HepG2 (cell line): ENCODE results near the gene MITF. TPM values are rescaled to one million over a fixed set of nuclear protein-coding genes. Genes with fewer than 3 reads are reported as not detected.
A peak's percentile ranks its signal among the peaks of the same experiment; 100 is the strongest.

Experiments used
- ATAC-seq: fragments of 200-7000 bp; cut with Tn5 transposase; 3 replicates; pipeline ENCODE4 v1.9.1; 2020; ENCODE audit warnings: mild to moderate bottlenecking, moderate library complexity
- Bru-seq: library from RNA; stranded (reverse); fragments of 400-500 nt; gene quantifications from one replicate; lab custom pipeline; 2021; lab: Mats Ljungman, UMichigan
- BruChase-seq, 2 experiments: library from RNA; stranded (reverse); fragments of 400-500 nt; gene quantifications; one replicate each; lab custom pipeline; 2021; lab: Mats Ljungman, UMichigan
- BruUV-seq: library from RNA; stranded (reverse); fragments of 400-500 nt; replicated peaks from 2 replicates; lab custom pipeline; 2021; lab: Mats Ljungman, UMichigan
- CTCF ChIA-PET: fragments of 300-600 bp; formaldehyde crosslinking; extraction: SDS; loops from one replicate; lab custom pipeline; 2021; ENCODE audit warnings: low total read pairs, inconsistent platforms, low intra/inter-chr PET ratio; lab: Yijun Ruan, JAX
- POLR2A ChIA-PET: fragments of 350-600 bp; sonication (Branson Sonifier 250); formaldehyde crosslinking; loops from one replicate; lab custom pipeline; 2020; ENCODE audit warnings: antibody characterized with exemption, inconsistent platforms; lab: Yijun Ruan, JAX
- DNase-seq: peaks from one replicate; pipeline ENCODE4 v3.0.0-alpha.2; 2015; ENCODE audit warnings: low spot score
- FAIRE-seq: peaks from 3 replicates; lab custom pipeline; 2011; peaks lifted over from hg19 to GRCh38; lab: Jason Lieb, UNC
- H2AFZ ChIP-seq: one replicate; pipeline ENCODE4 v1.6.1; 2011; ENCODE audit warnings: low read length, inconsistent platforms
- H3K27ac ChIP-seq: fragments of 300-600 bp; 3 replicates; pipeline ENCODE4 v1.8.0; 2011; ENCODE audit warnings: mixed run types, mild to moderate bottlenecking, mixed read lengths, low read length, inconsistent platforms; ENCODE audit not compliant: insufficient read depth; ENCODE audit errors: extremely low read length
- H3K27me3 ChIP-seq, 2 experiments: fragments of 200-600 bp in 1 of 2; 2 replicates in 1 of 2; 3 replicates in 1 of 2; pipeline versions ENCODE4 v1.6.0 to v1.8.0; 2011; ENCODE audit warnings: low read length in 2 of 2, mild to moderate bottlenecking in 2 of 2, moderate library complexity in 2 of 2, inconsistent platforms in 1 of 2; ENCODE audit not compliant: insufficient read depth in 2 of 2, control insufficient read depth in 1 of 2
- H3K36me3 ChIP-seq, 2 experiments: fragments of 200-600 bp in 1 of 2; replicated peaks in 1 of 2; 2 replicates in 1 of 2; 3 replicates in 1 of 2; pipeline versions ENCODE4 v1.5.1 to v1.8.0; 2011; ENCODE audit warnings: low read length in 2 of 2, inconsistent platforms in 1 of 2; ENCODE audit not compliant: insufficient read depth in 2 of 2, control insufficient read depth in 1 of 2
- H3K4me1 ChIP-seq: 2 replicates; pipeline ENCODE4 v1.5.1; 2012; ENCODE audit warnings: low read length, inconsistent platforms; ENCODE audit not compliant: insufficient read depth
- H3K4me2 ChIP-seq: 2 replicates; pipeline ENCODE4 v1.6.0; 2011; ENCODE audit warnings: low read depth, low read length, inconsistent platforms
- H3K4me3 ChIP-seq, 3 experiments: fragments of 200-600 bp in 1 of 3; sonication (generic), shearing (Covaris generic) in 1 of 3; replicated peaks in 1 of 3; 2 replicates each; pipeline ENCODE4 v1.5.1; 2011 to 2016; ENCODE audit warnings: low read length in 3 of 3, inconsistent platforms in 2 of 3, low read depth in 2 of 3, mild to moderate bottlenecking in 2 of 3, control low read depth in 1 of 3, mixed read lengths in 1 of 3; ENCODE audit not compliant: insufficient read depth in 1 of 3
- H3K79me2 ChIP-seq: one replicate; pipeline ENCODE4 v1.6.1; 2011; ENCODE audit warnings: low read length, inconsistent platforms; ENCODE audit not compliant: insufficient read depth
- H3K9ac ChIP-seq: 2 replicates; pipeline ENCODE4 v1.6.0; 2011; ENCODE audit warnings: mild to moderate bottlenecking, low read depth, low read length, inconsistent platforms; ENCODE audit not compliant: insufficient read depth
- H3K9me3 ChIP-seq: 2 replicates; pipeline ENCODE4 v1.5.1; 2012; ENCODE audit warnings: mild to moderate bottlenecking, low read length
- H4K20me1 ChIP-seq: 2 replicates; pipeline ENCODE4 v1.6.0; 2011; ENCODE audit warnings: inconsistent platforms, mild to moderate bottlenecking, low read length, moderate library complexity; ENCODE audit not compliant: insufficient read depth
- ARID5B ChIP-seq: IDR thresholded peaks from 2 replicates; pipeline ENCODE4 v1.4.0; 2020; ENCODE audit warnings: mild to moderate bottlenecking, missing genetic modification reagents
- CBFB ChIP-seq: sonication (generic); formaldehyde crosslinking; IDR thresholded peaks from 2 replicates; pipeline ENCODE4 v1.4.0; 2020; ENCODE audit warnings: missing genetic modification reagents
- MAF1 ChIP-seq: sonication (generic); formaldehyde crosslinking; IDR thresholded peaks from 2 replicates; pipeline ENCODE4 v1.5.0; 2020; ENCODE audit warnings: missing genetic modification reagents, borderline replicate concordance
- PHF20 ChIP-seq: sonication (generic); formaldehyde crosslinking; IDR thresholded peaks from 2 replicates; pipeline ENCODE4 v1.5.0; 2020; ENCODE audit warnings: mild to moderate bottlenecking, missing genetic modification reagents
- SMC3 ChIP-seq: IDR thresholded peaks from 2 replicates; pipeline ENCODE4 v1.6.1; 2011; ENCODE audit warnings: low read length, improper control_type of control experiment
- ZNF543 ChIP-seq: sonication (generic); formaldehyde crosslinking; IDR thresholded peaks from 2 replicates; pipeline ENCODE4 v1.4.0; 2020; ENCODE audit warnings: mild to moderate bottlenecking, missing genetic modification reagents
- ZNF770 ChIP-seq: sonication (generic); formaldehyde crosslinking; IDR thresholded peaks from 2 replicates; pipeline ENCODE4 v1.5.0; 2020; ENCODE audit warnings: mild to moderate bottlenecking, missing genetic modification reagents
- ZSCAN25 ChIP-seq: sonication (generic); formaldehyde crosslinking; IDR thresholded peaks from 2 replicates; pipeline ENCODE4 v1.8.0; 2022; ENCODE audit warnings: mild to moderate bottlenecking, missing genetic modification reagents
- whole genome bisulfite sequencing: methylation state at CpG from one replicate; pipeline ENCODE4 v1.1.6; 2017; ENCODE audit warnings: low lambda C conversion rate; 5-methylcytosine and 5-hydroxymethylcytosine counted together
- in situ Hi-C: cut with HindIII; loops from 2 replicates; pipeline ENCODE4 v1.10.0; 2017; ENCODE audit warnings: low pct_unique_long_range_greater_than_20kb; ENCODE audit not compliant: extremely low pct_ligation_motif_present
- intact Hi-C: fragments of 100-400 bp; cut with micrococcal nuclease; formaldehyde crosslinking; loops from one replicate; pipeline ENCODE4 v1.10.0; 2022; ENCODE audit not compliant: unreplicated experiment
- long read RNA-seq, 2 experiments: library from RNA in 1 of 2; library from polyadenylated mRNA in 1 of 2; stranded (forward) in 1 of 2; unstranded in 1 of 2; transcript quantifications; one replicate each; pipeline ENCODE4 v2.0.0, GENCODE V29; 2019 to 2022
- polyA minus RNA-seq, 3 experiments: library from RNA; depleted of rRNA, polyadenylated mRNA; stranded (reverse); fragments of >200 nt; gene quantifications; 2 replicates each; pipeline ENCODE4 v1.2.3, GENCODE V29; 2011; ENCODE audit warnings: low replicate concordance in 1 of 3
- polyA plus RNA-seq, 8 experiments: library from polyadenylated mRNA; depleted of rRNA in 3 of 8; stranded (reverse) in 7 of 8; unstranded in 1 of 8; fragments of >200 nt; fragmentation: Illumina TruSeq in 4 of 8; extraction: Trizol in 4 of 8; gene quantifications; 2 replicates each; pipeline versions ENCODE4 v1.2.1 to v1.2.3, GENCODE V29; 2011 to 2016; ENCODE audit warnings: low read depth in 4 of 8, missing spikeins in 1 of 8, mixed read lengths in 1 of 8; ENCODE audit not compliant: insufficient read depth in 1 of 8
- total RNA-seq, 5 experiments: library from RNA; depleted of rRNA; stranded (reverse); fragments of >200 nt; fragmentation: Illumina TruSeq; extraction: Trizol; gene quantifications; 2 replicates each; pipeline ENCODE4 v1.2.3, GENCODE V29; 2016; ENCODE audit warnings: low read depth in 1 of 5

MITF gene, protein sequence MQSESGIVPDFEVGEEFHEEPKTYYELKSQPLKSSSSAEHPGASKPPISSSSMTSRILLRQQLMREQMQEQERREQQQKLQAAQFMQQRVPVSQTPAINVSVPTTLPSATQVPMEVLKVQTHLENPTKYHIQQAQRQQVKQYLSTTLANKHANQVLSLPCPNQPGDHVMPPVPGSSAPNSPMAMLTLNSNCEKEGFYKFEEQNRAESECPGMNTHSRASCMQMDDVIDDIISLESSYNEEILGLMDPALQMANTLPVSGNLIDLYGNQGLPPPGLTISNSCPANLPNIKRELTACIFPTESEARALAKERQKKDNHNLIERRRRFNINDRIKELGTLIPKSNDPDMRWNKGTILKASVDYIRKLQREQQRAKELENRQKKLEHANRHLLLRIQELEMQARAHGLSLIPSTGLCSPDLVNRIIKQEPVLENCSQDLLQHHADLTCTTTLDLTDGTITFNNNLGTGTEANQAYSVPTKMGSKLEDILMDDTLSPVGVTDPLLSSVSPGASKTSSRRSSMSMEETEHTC
- total RNA-seq (2016; rRNA removed; fragmentation: Illumina TruSeq; extraction: Trizol) (0.14 and 0.38 TPM in 2 replicates), polyA plus RNA-seq (2011; rRNA removed) (0.12 and 0.21 TPM in 2 replicates), polyA minus RNA-seq (2011; rRNA and poly(A)+ RNA removed; ENCODE audit: low replicate concordance) (1.6 and 72.3 TPM in 2 replicates), Bru-seq, nascent RNA (percentile 19 among the genes with signal in this experiment), BruChase-seq, experiment 1, labeled RNA remaining after a 6-hour chase (percentile 14 among the genes with signal in this experiment), BruChase-seq, experiment 2, labeled RNA remaining after a 2-hour chase (percentile 13 among the genes with signal in this experiment)
- not detected in 2 replicates for total RNA-seq (2016; cell fraction: cytosol; rRNA removed; fragmentation: Illumina TruSeq; extraction: Trizol; ENCODE audit: low read depth)
- 0.15 and 0.19 TPM in 2 replicates for total RNA-seq (2016; cell fraction: insoluble cytoplasmic fraction; rRNA removed; fragmentation: Illumina TruSeq; extraction: Trizol)
- total RNA-seq (2016; cell fraction: membrane; rRNA removed; fragmentation: Illumina TruSeq; extraction: Trizol) = 0.34 and 0.37 TPM in 2 replicates
- 0.50 TPM in 1 of 2 replicates, not detected in the other for total RNA-seq (2016; cell fraction: nucleus; rRNA removed; fragmentation: Illumina TruSeq; extraction: Trizol)
- 0.06 and 0.11 TPM in 2 replicates for polyA plus RNA-seq (2011; cell fraction: cytosol; rRNA removed)
- polyA plus RNA-seq (2011; cell fraction: nucleus; rRNA removed) = 0.03 TPM in 1 of 2 replicates, not detected in the other
- 0.04 and 0.05 TPM in 2 replicates for polyA plus RNA-seq (2012)
- polyA plus RNA-seq (2016; cell fraction: cytosol; fragmentation: Illumina TruSeq; extraction: Trizol; ENCODE audit: low read depth) = 0.07 TPM in 1 of 2 replicates, not detected in the other
- polyA plus RNA-seq (2016; cell fraction: insoluble cytoplasmic fraction; fragmentation: Illumina TruSeq; extraction: Trizol; ENCODE audit: low read depth) = 0.28 TPM in 1 of 2 replicates, not detected in the other
- polyA plus RNA-seq (2016; cell fraction: membrane; fragmentation: Illumina TruSeq; extraction: Trizol; ENCODE audit: low read depth) = 0.06 and 0.34 TPM in 2 replicates
- polyA plus RNA-seq (2016; cell fraction: nucleus; fragmentation: Illumina TruSeq; extraction: Trizol; ENCODE audit: insufficient read depth, low read depth) = 0.29 TPM in 1 of 2 replicates, not detected in the other
- polyA minus RNA-seq (2011; cell fraction: cytosol; rRNA and poly(A)+ RNA removed) = not detected in 2 replicates
- polyA minus RNA-seq (2011; cell fraction: nucleus; rRNA and poly(A)+ RNA removed) = 0.39 and 1.1 TPM in 2 replicates
- long read RNA-seq, experiment 1, full-length matches to known transcripts = 2 of 2 reads
- long read RNA-seq, experiment 1, partial matches to known transcripts = 0 of 2 reads
- long read RNA-seq, experiment 1, other reads (novel, unspliced or antisense) = 0 of 2 reads
- long read RNA-seq, experiment 2 = 0 reads

DNA sequence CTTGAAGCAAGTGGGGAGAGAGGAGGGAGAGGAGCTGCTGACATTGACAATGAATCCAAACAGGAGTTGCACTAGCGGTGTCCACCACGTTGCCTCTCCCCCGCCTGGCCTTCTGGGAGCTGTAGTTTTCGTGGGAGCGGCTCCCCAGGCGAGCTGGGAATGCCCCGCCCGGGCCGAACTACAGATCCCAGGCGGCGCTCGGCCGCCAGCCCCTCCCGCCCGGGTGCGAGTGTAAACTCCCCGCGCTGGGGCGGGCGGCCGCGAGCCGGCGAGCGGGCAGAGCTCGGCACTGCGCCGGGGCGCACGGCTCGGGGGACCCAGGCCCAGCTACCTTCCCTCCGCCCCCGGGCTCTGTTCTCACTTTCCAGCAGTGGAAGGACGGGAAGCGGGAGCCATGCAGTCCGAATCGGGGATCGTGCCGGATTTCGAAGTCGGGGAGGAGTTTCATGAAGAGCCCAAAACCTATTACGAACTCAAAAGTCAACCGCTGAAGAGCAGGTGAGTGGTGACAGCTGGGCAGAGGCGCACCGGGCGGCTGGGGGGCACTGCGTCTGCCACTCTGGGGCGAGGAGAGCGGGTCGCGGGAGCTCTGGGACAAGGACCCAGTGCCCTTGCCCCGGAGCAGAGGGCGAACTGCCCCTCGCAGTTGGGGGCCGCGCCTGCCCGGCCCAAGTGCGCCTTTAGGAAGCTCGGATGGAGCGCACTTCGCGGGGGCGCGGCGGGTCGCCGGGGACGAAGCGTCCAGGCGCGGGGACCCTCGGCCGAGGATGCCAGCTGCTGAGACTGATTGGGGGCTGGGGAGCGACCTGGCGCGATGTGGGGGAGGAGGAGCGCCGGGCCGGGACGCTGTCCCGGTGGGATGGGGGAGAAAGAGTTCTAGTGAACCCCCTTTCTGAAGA, at the start of gene MITF:
Gene MITF, plus strand, starts transcription at position 261 of the 899 bp plus-strand sequence. Its CDS starts 134 bp downstream, at position 395.
- ChIA-PET CTCF (no interaction called here), POLR2A (no interaction called here)
- WGBS = 6% methylated on average over 7 of the region's 81 CpGs
- in situ Hi-C loops (no loop called here), intact Hi-C loops (no loop called here)
- Histone ChIP-seq H4K20me1 (no peaks in the 10 kb centered on the region), H3K4me2 (peak within 1 kb of the TSS; percentile 89), H3K9ac (no peak within 1 kb of the TSS; the same call in 1 of the 2 replicates), H2AFZ (peak within 1 kb of the TSS; percentile 67), H3K9me3 (no peaks in the 10 kb centered on the region), H3K4me1 (peaks cover 17% of the 10 kb centered on the region), H3K27ac (no peak within 1 kb of the TSS), H3K36me3 (no peaks in the 10 kb centered on the region), H3K79me2 (no peaks in the 10 kb centered on the region), H3K27me3 (peaks cover 0 to 23% of the 10 kb centered on the region in 2 experiments; a peak in 3 of 5 replicates), H3K4me3 (peak within 1 kb of the TSS; percentile 66 to 79 (median 69))
- peak; percentile 68 for DNase-seq
- peak; percentile 51 for FAIRE-seq
- no TSS peak for BruUV-seq
- ATAC-seq = peak; percentile 99
- TF ChIP-seq ZSCAN25 = no peak
- no peak for TF ChIP-seq ZNF770 (CRISPR knock-in tag)
- no peak for TF ChIP-seq CBFB
- TF ChIP-seq MAF1 (CRISPR knock-in tag) = no peak
- TF ChIP-seq SMC3 = no peak
- 0 out of 2 replicates have a peak, but pooled peaks have one; percentile 46 for TF ChIP-seq ZNF543 (CRISPR knock-in tag)
- no peak for TF ChIP-seq PHF20 (CRISPR knock-in tag)
- TF ChIP-seq ARID5B (CRISPR knock-in tag) = peak; percentile 23; the same call in 1 of the 2 replicates
